K562 (cell line): ENCODE measurements around the gene SVOP.

ENCODE experiments used
- ERF ChIP-seq: fragments of 450-650 bp; formaldehyde crosslinking; IDR thresholded peaks from 2 replicates; pipeline ENCODE4 v1.4.0; 2020; ENCODE audit warnings: mild to moderate bottlenecking, mixed read lengths
- FOXM1 ChIP-seq, 2 experiments: fragments of 450-650 bp in 1 of 2; sonication (generic) in 1 of 2; formaldehyde crosslinking in 1 of 2; IDR thresholded peaks; 2 replicates each; pipeline versions ENCODE4 v1.6.1 to v1.9.0; 2017 to 2022; ENCODE audit warnings: low read depth in 2 of 2, mild to moderate bottlenecking in 2 of 2, missing genetic modification reagents in 1 of 2, moderate library complexity in 1 of 2
- STAG1 ChIP-seq: sonication (generic); formaldehyde crosslinking; IDR thresholded peaks from 2 replicates; pipeline ENCODE4 v1.5.0; 2020; ENCODE audit warnings: missing genetic modification reagents, borderline replicate concordance

DNA sequence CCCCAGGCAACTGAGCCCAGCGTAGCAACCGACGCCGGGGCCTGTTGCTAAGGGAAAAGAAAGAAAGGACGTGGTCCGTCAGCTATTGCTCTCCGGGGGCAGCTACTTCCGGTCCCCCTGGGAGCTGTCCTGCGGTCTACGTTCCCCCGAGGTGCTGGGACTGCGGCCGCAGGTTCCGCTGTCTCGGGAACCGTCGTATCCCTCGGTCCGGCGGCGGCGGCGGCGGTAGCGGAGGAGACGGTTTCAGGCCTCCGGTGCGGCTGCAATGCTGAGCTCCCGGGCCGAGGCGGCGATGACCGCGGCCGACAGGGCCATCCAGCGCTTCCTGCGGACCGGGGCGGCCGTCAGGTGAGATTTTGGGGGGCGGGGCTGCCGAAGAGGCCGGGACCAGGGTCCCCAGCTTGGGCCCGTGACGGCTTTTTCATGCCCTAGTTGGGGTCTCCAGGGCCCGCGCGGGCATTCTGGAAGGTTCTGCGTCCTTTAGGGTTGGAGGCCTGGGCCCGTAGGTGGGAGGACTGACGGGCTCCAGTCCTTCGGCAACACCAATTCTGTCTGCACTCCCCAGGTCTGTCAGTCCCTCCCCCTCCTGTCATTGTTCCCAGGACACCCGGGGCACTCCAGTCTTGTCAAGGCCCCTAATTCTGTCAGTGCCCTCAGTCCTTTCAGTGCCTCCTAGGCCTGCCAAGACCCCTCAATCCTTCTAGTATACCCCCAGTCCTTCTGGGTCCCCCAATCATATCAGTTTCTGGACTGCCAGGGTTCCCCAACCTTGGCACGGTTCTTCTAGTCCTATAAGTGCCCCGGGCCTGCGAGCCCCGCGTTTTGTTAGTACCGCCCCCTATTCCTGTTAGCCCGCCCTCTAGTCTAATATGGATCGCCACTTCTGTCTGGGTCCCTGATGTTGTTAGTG is 31.8 kb upstream of the SVOP start, which contains the start of gene USP30:
- TF ChIP-seq STAG1 (CRISPR knock-in tag), result no peak
- TF ChIP-seq FOXM1 (IDR thresholded peaks at IDR 0.05; ENCODE audit: low read depth), result no peak; the same call in 1 of the 2 replicates
- TF ChIP-seq FOXM1 (CRISPR knock-in tag; IDR thresholded peaks at IDR 0.05; ENCODE audit: low read depth), result no peak
- TF ChIP-seq ERF (CRISPR knock-in tag), result no peak
